Bronchial epithelial cell (primary cell): ENCODE measurements around the gene PDZRN3. TPM values are rescaled to one million over a fixed set of nuclear protein-coding genes. Genes with fewer than 3 reads are reported as not detected.
"Not testable (repeated sequence)": the region's sequence is repeated elsewhere in the genome, so short reads cannot be mapped to it uniquely, and the experiment has no call there.

Source experiments
- DNase-seq: peaks from one replicate; pipeline ENCODE4 v3.0.0-alpha.2; 2010; ENCODE audit warnings: low read depth
- FAIRE-seq: peaks from 2 replicates; lab custom pipeline; 2011; peaks lifted over from hg19 to GRCh38; lab: Jason Lieb, UNC
- H3K27me3 ChIP-seq: 2 replicates; pipeline ENCODE4 v1.5.1; 2011; ENCODE audit warnings: low read length; ENCODE audit not compliant: control insufficient read depth, insufficient read depth
- H3K36me3 ChIP-seq: 2 replicates; pipeline ENCODE4 v1.5.1; 2011; ENCODE audit warnings: low read length; ENCODE audit not compliant: control insufficient read depth, insufficient read depth
- H3K4me3 ChIP-seq: 2 replicates; pipeline ENCODE4 v1.5.1; 2011; ENCODE audit warnings: mild to moderate bottlenecking, low read depth, low read length, control low read depth
- CTCF ChIP-seq: IDR thresholded peaks from 2 replicates; pipeline ENCODE4 v1.5.1; 2011; ENCODE audit warnings: mild to moderate bottlenecking, moderate library complexity, low read length, control low read depth, inconsistent platforms; ENCODE audit not compliant: insufficient read depth, severe bottlenecking
- total RNA-seq: library from RNA; depleted of rRNA; stranded (reverse); fragments of >200 nt; gene quantifications from 2 replicates; pipeline ENCODE4 v1.2.1, GENCODE V29; 2014

The PDZRN3 gene
- total RNA-seq, 1 donor from 2014 or later, result 0.79 TPM

GRCh38 chr3:73569246-73569760 lies 55.4 kb downstream of the PDZRN3 start:
- DNase-seq, result no peak
- Histone ChIP-seq H3K27me3 (no peaks in the 10 kb centered on the region), H3K4me3 (no peak overlapping the region), H3K36me3 (no peaks in the 10 kb centered on the region)
- no peak for TF ChIP-seq CTCF
- FAIRE-seq, result no peak

GRCh38 chr3:73568371-73568862 lies 56.3 kb downstream of the PDZRN3 start:
- Histone ChIP-seq H3K27me3 (no peaks in the 10 kb centered on the region), H3K36me3 (no peaks in the 10 kb centered on the region), H3K4me3 (no peak overlapping the region)
- no peak for DNase-seq
- TF ChIP-seq CTCF, result no peak
- no peak for FAIRE-seq

- not testable (repeated sequence) for H3K36me3 ChIP-seq, H3K27me3 ChIP-seq, FAIRE-seq, DNase-seq, H3K4me3 ChIP-seq
Observed at GRCh38 chr3:73565374-73565773, 59.4 kb downstream of the PDZRN3 start.

GRCh38 chr3:73563896-73564582 lies 60.7 kb downstream of the PDZRN3 start:
- no peak for FAIRE-seq
- TF ChIP-seq CTCF, result no peak
- Histone ChIP-seq H3K4me3 (no peak overlapping the region), H3K27me3 (no peaks in the 10 kb centered on the region), H3K36me3 (no peaks in the 10 kb centered on the region)
- peak; percentile 26 for DNase-seq

GRCh38 chr3:73561494-73561893 lies 63.2 kb downstream of the PDZRN3 start:
- Histone ChIP-seq H3K27me3 (no peaks in the 10 kb centered on the region), H3K4me3 (no peak overlapping the region), H3K36me3 (no peaks in the 10 kb centered on the region)
- DNase-seq, result no peak
- FAIRE-seq, result no peak
- TF ChIP-seq CTCF, result no peak

GRCh38 chr3:73559749-73560148 lies 65.0 kb downstream of the PDZRN3 start:
- FAIRE-seq (no peak), DNase-seq (no peak)
- Histone ChIP-seq H3K36me3 (no peaks in the 10 kb centered on the region), H3K4me3 (no peak overlapping the region), H3K27me3 (no peaks in the 10 kb centered on the region)
- TF ChIP-seq CTCF, result no peak
